HCT116 (cell line): ENCODE results near the gene FOXJ2. TPM values are rescaled to one million over a fixed set of nuclear protein-coding genes. Genes with fewer than 3 reads are reported as not detected.

Experiments used
- ATAC-seq: fragments of 200-7000 bp; cut with Tn5 transposase; 2 replicates; pipeline ENCODE4 v1.9.1; 2020; ENCODE audit warnings: mild to moderate bottlenecking, moderate library complexity
- BruUV-seq: library from RNA; stranded (reverse); fragments of 400-500 nt; replicated peaks from 2 replicates; lab custom pipeline; 2021; lab: Mats Ljungman, UMichigan
- CTCF ChIA-PET: fragments of 300-600 bp; sonication (Branson Sonifier 250); formaldehyde crosslinking; loops from one replicate; lab custom pipeline; 2021; ENCODE audit warnings: antibody characterized with exemption; lab: Charles Lee
- POLR2A ChIA-PET: fragments of 300-600, 350-600 bp; sonication (Branson Sonifier 250); formaldehyde crosslinking; loops from one replicate; lab custom pipeline; 2021; ENCODE audit warnings: antibody characterized with exemption; lab: Charles Lee
- RAD21 ChIA-PET, 2 experiments: fragments of 300-600 bp; sonication (Branson Sonifier 250); formaldehyde crosslinking; loops; one replicate each; lab custom pipeline; 2023; ENCODE audit warnings: low total read pairs in 2 of 2; ENCODE audit not compliant: uncharacterized antibody in 2 of 2, unreplicated experiment in 2 of 2, low non-redundant PET in 1 of 2; lab: Charles Lee
- DNase-seq: peaks from one replicate; pipeline ENCODE4 v3.0.0-alpha.2; 2010; ENCODE audit warnings: low read depth, low spot score
- H2AFZ ChIP-seq: fragments of 200-600 bp; shearing (Covaris generic), sonication (generic); 2 replicates; pipeline ENCODE4 v1.6.1; 2017; ENCODE audit warnings: low read depth, mixed run types, mixed read lengths, antibody characterized with exemption, low read length; ENCODE audit not compliant: poor library complexity, severe bottlenecking
- H3K27ac ChIP-seq: 2 replicates; pipeline ENCODE4 v1.5.1; 2012; ENCODE audit warnings: low read depth, low read length
- H3K27me3 ChIP-seq: fragments of 200-600 bp; sonication (generic); 2 replicates; pipeline ENCODE4 v1.6.1; 2016; ENCODE audit warnings: mixed run types, low read length, mixed read lengths; ENCODE audit not compliant: insufficient read depth
- H3K36me3 ChIP-seq, 2 experiments: fragments of 200-500 bp in 1 of 2; fragments of 200-600 bp in 1 of 2; sonication (Bioruptor generic) in 1 of 2; sonication (generic) in 1 of 2; 2 replicates each; pipeline versions ENCODE4 v1.5.1 to v1.6.1; 2014 to 2016; ENCODE audit warnings: low read length in 2 of 2, inconsistent platforms in 1 of 2, mixed read lengths in 1 of 2, mixed run types in 1 of 2; ENCODE audit not compliant: insufficient read depth in 2 of 2, control insufficient read depth in 1 of 2
- H3K4me1 ChIP-seq, 2 experiments: fragments of 200-600 bp in 1 of 2; sonication (generic) in 1 of 2; 2 replicates each; pipeline versions ENCODE4 v1.5.1 to v1.6.1; 2012 to 2017; ENCODE audit warnings: low read length in 2 of 2, inconsistent platforms in 1 of 2, mild to moderate bottlenecking in 1 of 2, mixed read lengths in 1 of 2, mixed run types in 1 of 2, moderate library complexity in 1 of 2; ENCODE audit not compliant: insufficient read depth in 2 of 2, control insufficient read depth in 1 of 2
- H3K4me2 ChIP-seq: fragments of 200-600 bp; sonication (generic); 2 replicates; pipeline ENCODE4 v1.6.1; 2017; ENCODE audit warnings: mixed run types, low read length, mixed read lengths
- H3K4me3 ChIP-seq, 2 experiments: fragments of 200-600 bp in 1 of 2; sonication (generic) in 1 of 2; replicated peaks in 1 of 2; 2 replicates each; pipeline ENCODE4 v1.5.1; 2011 to 2016; ENCODE audit warnings: low read length in 2 of 2, control low read depth in 1 of 2, low read depth in 1 of 2, mild to moderate bottlenecking in 1 of 2, mixed read lengths in 1 of 2, mixed run types in 1 of 2
- H3K79me2 ChIP-seq: fragments of 200-600 bp; sonication (generic); 2 replicates; pipeline ENCODE4 v1.6.1; 2017; ENCODE audit warnings: mild to moderate bottlenecking, mixed run types, low read length, moderate library complexity, mixed read lengths; ENCODE audit not compliant: insufficient read depth
- H3K9ac ChIP-seq: fragments of 200-600 bp; sonication (generic); 2 replicates; pipeline ENCODE4 v1.6.1; 2016; ENCODE audit warnings: low read length, mixed read lengths
- H3K9me2 ChIP-seq: fragments of 200-600 bp; sonication (generic), shearing (Covaris generic); 2 replicates; pipeline ENCODE4 v1.6.1; 2017; ENCODE audit warnings: mixed run types, mild to moderate bottlenecking, moderate library complexity; ENCODE audit not compliant: insufficient read depth
- H3K9me3 ChIP-seq, 2 experiments: fragments of 200-500 bp in 1 of 2; fragments of 200-600 bp in 1 of 2; sonication (Bioruptor generic) in 1 of 2; sonication (generic) in 1 of 2; 2 replicates each; pipeline ENCODE4 v1.6.1; 2014 to 2017; ENCODE audit warnings: low read length in 2 of 2, mixed read lengths in 2 of 2, inconsistent platforms in 1 of 2, low read depth in 1 of 2, mild to moderate bottlenecking in 1 of 2, mixed run types in 1 of 2, moderate library complexity in 1 of 2; ENCODE audit not compliant: control insufficient read depth in 1 of 2, insufficient read depth in 1 of 2
- H4K20me1 ChIP-seq: fragments of 200-600 bp; sonication (generic), shearing (Covaris generic); 2 replicates; pipeline ENCODE4 v1.6.1; 2017; ENCODE audit warnings: mixed run types, mild to moderate bottlenecking, moderate library complexity; ENCODE audit not compliant: insufficient read depth
- CTCF ChIP-seq, 3 experiments: fragments of 200-600 bp in 1 of 3; sonication (generic) in 1 of 3; IDR thresholded peaks in 2 of 3; conservative IDR thresholded peaks in 1 of 3; 2 replicates each; pipeline ENCODE4 v1.5.1; 2012 to 2017; ENCODE audit warnings: low read depth in 2 of 3, low read length in 2 of 3, antibody characterized with exemption in 1 of 3, borderline replicate concordance in 1 of 3, control low read depth in 1 of 3, mild to moderate bottlenecking in 1 of 3, mixed read lengths in 1 of 3, mixed run types in 1 of 3, moderate library complexity in 1 of 3; ENCODE audit not compliant: insufficient read depth in 1 of 3
- EGR1 ChIP-seq: IDR thresholded peaks from 2 replicates; pipeline ENCODE4 v1.6.1; 2012; ENCODE audit warnings: low read depth
- EZH2 ChIP-seq: fragments of 200-600 bp; sonication (generic); IDR thresholded peaks from 2 replicates; pipeline ENCODE4 v1.6.1; 2017; ENCODE audit warnings: antibody characterized with exemption, mixed run types
- EZH2phosphoT487 ChIP-seq: fragments of 200-600 bp; IDR thresholded peaks from 2 replicates; pipeline ENCODE4 v1.6.1; 2018; ENCODE audit warnings: antibody characterized with exemption, borderline replicate concordance
- MAX ChIP-seq: IDR thresholded peaks from 2 replicates; pipeline ENCODE4 v1.6.1; 2012
- RAD21 ChIP-seq: IDR thresholded peaks from 2 replicates; pipeline ENCODE4 v1.6.1; 2012; ENCODE audit warnings: low read depth, mild to moderate bottlenecking
- SIN3A ChIP-seq: IDR thresholded peaks from 2 replicates; pipeline ENCODE4 v1.6.1; 2012; ENCODE audit warnings: low read depth
- SRF ChIP-seq: IDR thresholded peaks from 2 replicates; pipeline ENCODE4 v1.6.1; 2012; ENCODE audit warnings: low read depth
- TCF7L2 ChIP-seq: IDR thresholded peaks from 2 replicates; pipeline ENCODE4 v1.7.0; 2011; ENCODE audit warnings: borderline replicate concordance, inconsistent platforms; ENCODE audit not compliant: insufficient read depth, insufficient read length; ENCODE audit errors: extremely low read depth
- YY1 ChIP-seq: IDR thresholded peaks from 2 replicates; pipeline ENCODE4 v1.6.1; 2011; ENCODE audit warnings: low read length, low read depth, moderate library complexity, mild to moderate bottlenecking; ENCODE audit not compliant: insufficient replicate concordance; ENCODE audit errors: extremely low read depth
- ZBTB33 ChIP-seq: IDR thresholded peaks from 2 replicates; pipeline ENCODE4 v1.6.1; 2011; ENCODE audit warnings: mild to moderate bottlenecking, low read length, moderate library complexity; ENCODE audit not compliant: insufficient replicate concordance; ENCODE audit errors: extremely low read depth
- ZFX ChIP-seq: fragments of 450-650 bp; IDR thresholded peaks from 2 replicates; pipeline ENCODE4 v1.6.1; 2017
- ZNF274 ChIP-seq: fragments of 200-500 bp; sonication (Bioruptor generic); IDR thresholded peaks from 2 replicates; pipeline ENCODE4 v1.6.1; 2014; ENCODE audit warnings: mild to moderate bottlenecking, low read depth, low read length, inconsistent platforms
- intact Hi-C: fragments of 100-400 bp; cut with micrococcal nuclease; formaldehyde crosslinking; loops from 2 replicates; pipeline ENCODE4 v1.10.0; 2022
- total RNA-seq: library from RNA; stranded (reverse); gene quantifications from one replicate; pipeline ENCODE4 v1.2.1, GENCODE V29; 2021; ENCODE audit not compliant: unreplicated experiment

Gene FOXJ2
- total RNA-seq, 1 experiment from 2014 or later, result 20.3 TPM

- DNase-seq, result no peak
- Histone ChIP-seq H2AFZ (no peak overlapping the region), H3K9me2 (no peaks in the 10 kb centered on the region), H3K4me1 (peaks cover 7 to 22% of the 10 kb centered on the region in 2 experiments), H3K4me3 (no peak overlapping the region), H3K36me3 (no peaks in the 10 kb centered on the region), H3K9ac (no peak overlapping the region), H3K27me3 (no peaks in the 10 kb centered on the region), H3K9me3 (no peaks in the 10 kb centered on the region), H3K27ac (no peak overlapping the region), H4K20me1 (no peaks in the 10 kb centered on the region), H3K4me2 (no peak overlapping the region), H3K79me2 (peaks cover 18% of the 10 kb centered on the region)
- ChIA-PET POLR2A (interaction anchor here (0.8 kb wide), 1 partner anchor 9 kb away, joined by 3 read pairs; no protein-coding TSS in a partner anchor), RAD21 (interaction anchor here in 1 of 2 experiments (1.7 kb wide), 1 partner anchor 40 kb away, joined by 4 read pairs; no protein-coding TSS in a partner anchor), CTCF (interaction anchor here (1.0 to 2.6 kb wide), 9 partner anchors 33 to 436 kb away, joined by 3 to 35 read pairs (median 8); no protein-coding TSS in a partner anchor)
- intact Hi-C loops, result loop anchor here (2.0 to 10.0 kb wide), 3 partner anchors 32 to 246 kb away; partner anchors contain the start of gene SLC2A3
- no TSS peak for BruUV-seq
- TF ChIP-seq ZNF274 (no peak), ZFX (no peak), TCF7L2 (no peak), SIN3A (no peak)
- no peak for ATAC-seq
Observed at GRCh38 chr12:8078916-8079315, 46.4 kb downstream of the FOXJ2 start.

- Histone ChIP-seq H4K20me1 (no peaks in the 10 kb centered on the region), H3K9me2 (no peaks in the 10 kb centered on the region), H3K79me2 (peaks cover 28% of the 10 kb centered on the region), H3K4me2 (no peak overlapping the region), H3K4me1 (peaks cover 7 to 22% of the 10 kb centered on the region in 2 experiments), H3K36me3 (no peaks in the 10 kb centered on the region), H3K9me3 (no peaks in the 10 kb centered on the region), H2AFZ (no peak overlapping the region), H3K27ac (no peak overlapping the region), H3K4me3 (no peak overlapping the region), H3K27me3 (no peaks in the 10 kb centered on the region), H3K9ac (no peak overlapping the region)
- BruUV-seq, result no TSS peak
- DNase-seq (no peak), ATAC-seq (no peak)
- ChIA-PET POLR2A (no interaction called here), CTCF (no interaction called here), RAD21 (no interaction called here)
- TF ChIP-seq ZFX (no peak), RAD21 (no peak), EGR1 (no peak), EZH2phosphoT487 (no peak), ZBTB33 (no peak), CTCF (IDR thresholded peaks at IDR 0.05 in 2 of 3, conservative IDR thresholded peaks at IDR 0.05 in 1 of 3; ENCODE audit: borderline replicate concordance in 1 of 3, insufficient read depth in 1 of 3, low read depth in 2 of 3, low read length in 2 of 3) (no peak), EZH2 (no peak), MAX (no peak), ZNF274 (no peak), YY1 (no peak), TCF7L2 (no peak), SRF (no peak)
- intact Hi-C loops, result loop anchor here (5.0 to 10.0 kb wide), 2 partner anchors 53 to 215 kb away; no protein-coding TSS in a partner anchor
Observed at GRCh38 chr12:8080120-8080519, 47.6 kb downstream of the FOXJ2 start.
